ENCODE measurements around the gene TFCP2.

TFCP2 gene

DNA sequence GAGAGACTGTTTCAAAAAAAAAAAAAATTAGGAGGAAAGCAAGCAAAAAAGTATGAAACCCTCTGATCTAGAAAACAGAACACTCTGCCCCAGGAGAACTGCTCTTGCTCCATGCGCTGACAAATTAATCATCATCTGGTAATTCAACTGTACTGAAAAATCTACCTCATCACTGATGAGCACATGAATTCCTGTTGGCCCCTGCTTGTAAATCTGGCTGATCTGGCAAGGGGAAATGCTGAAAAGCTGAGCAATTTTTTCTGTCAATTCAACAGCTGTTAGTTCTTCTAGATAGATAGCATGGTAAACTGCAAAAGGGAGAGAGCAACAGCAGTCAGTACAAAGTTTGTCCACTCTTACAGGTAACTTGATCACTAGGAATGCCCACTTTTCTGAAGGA, 74.3 kb downstream of the TFCP2 start:
- no peak overlapping the region for H3K27ac ChIP-seq (ENCODE audit: low read depth, low read length)
- no peaks in the 10 kb centered on the region for H4K20me1 ChIP-seq (ENCODE audit: low read depth, low read length)
- no peak overlapping the region for H2AFZ ChIP-seq (ENCODE audit: low read depth, low read length, severe bottlenecking)
- no peaks in the 10 kb centered on the region for H3K27me3 ChIP-seq (ENCODE audit: low read length)
- peaks cover 18% of the 10 kb centered on the region; the same call in 1 of the 2 replicates for H3K36me3 ChIP-seq (ENCODE audit: low read length)
- no peak for TF ChIP-seq EZH2phosphoT487 (conservative IDR thresholded peaks at IDR 0.05; ENCODE audit: low read length)
- TF ChIP-seq, protein P1, sequence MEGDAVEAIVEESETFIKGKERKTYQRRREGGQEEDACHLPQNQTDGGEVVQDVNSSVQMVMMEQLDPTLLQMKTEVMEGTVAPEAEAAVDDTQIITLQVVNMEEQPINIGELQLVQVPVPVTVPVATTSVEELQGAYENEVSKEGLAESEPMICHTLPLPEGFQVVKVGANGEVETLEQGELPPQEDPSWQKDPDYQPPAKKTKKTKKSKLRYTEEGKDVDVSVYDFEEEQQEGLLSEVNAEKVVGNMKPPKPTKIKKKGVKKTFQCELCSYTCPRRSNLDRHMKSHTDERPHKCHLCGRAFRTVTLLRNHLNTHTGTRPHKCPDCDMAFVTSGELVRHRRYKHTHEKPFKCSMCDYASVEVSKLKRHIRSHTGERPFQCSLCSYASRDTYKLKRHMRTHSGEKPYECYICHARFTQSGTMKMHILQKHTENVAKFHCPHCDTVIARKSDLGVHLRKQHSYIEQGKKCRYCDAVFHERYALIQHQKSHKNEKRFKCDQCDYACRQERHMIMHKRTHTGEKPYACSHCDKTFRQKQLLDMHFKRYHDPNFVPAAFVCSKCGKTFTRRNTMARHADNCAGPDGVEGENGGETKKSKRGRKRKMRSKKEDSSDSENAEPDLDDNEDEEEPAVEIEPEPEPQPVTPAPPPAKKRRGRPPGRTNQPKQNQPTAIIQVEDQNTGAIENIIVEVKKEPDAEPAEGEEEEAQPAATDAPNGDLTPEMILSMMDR (IDR thresholded peaks at IDR 0.05; ENCODE audit: insufficient read depth, low read length, poor library complexity, severe bottlenecking): no peak
- H3K4me3 ChIP-seq (ENCODE audit: insufficient read depth, low read length, poor library complexity, severe bottlenecking): no peak overlapping the region
- no peak overlapping the region for H3K9ac ChIP-seq (ENCODE audit: low read length)
- H3K9me3 ChIP-seq (ENCODE audit: insufficient read depth, low read length): no peaks in the 10 kb centered on the region
- H3K4me2 ChIP-seq (ENCODE audit: low read depth, low read length, poor library complexity, severe bottlenecking): no peak overlapping the region
- H3K79me2 ChIP-seq (ENCODE audit: insufficient read depth, low read length): no peaks in the 10 kb centered on the region
- H3F3A ChIP-seq (ENCODE audit: insufficient read depth): no peaks in the 10 kb centered on the region
- H3K9me2 ChIP-seq (replicated peaks; ENCODE audit: insufficient read depth, low read length): no peaks in the 10 kb centered on the region

DNA sequence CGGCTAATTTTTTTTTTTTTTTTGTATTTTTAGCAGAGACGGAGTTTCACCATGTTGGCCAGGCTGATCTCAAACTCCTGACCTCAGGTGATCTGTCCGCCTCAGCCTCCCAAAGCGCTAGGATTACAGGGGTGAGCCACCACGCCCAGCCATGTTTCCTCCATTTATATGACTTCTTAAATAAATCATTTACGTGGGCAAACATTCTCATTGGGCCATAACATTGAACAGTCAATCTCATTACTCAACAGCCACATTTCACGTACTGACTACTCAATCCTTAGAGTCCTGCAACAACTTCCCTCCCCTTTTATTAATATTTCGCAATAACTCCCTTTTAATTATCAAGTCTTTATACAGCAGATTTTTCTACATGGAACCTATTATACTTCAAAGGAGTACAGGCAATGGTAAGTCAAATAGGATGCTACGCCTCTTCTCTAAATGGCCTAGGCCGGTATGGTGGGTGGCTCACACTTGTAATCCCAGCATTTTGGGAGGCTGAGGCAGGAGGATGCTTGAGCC, 82.2 kb downstream of the TFCP2 start:
- no peak overlapping the region for H3K4me2 ChIP-seq (ENCODE audit: low read depth, low read length, poor library complexity, severe bottlenecking)
- H3K79me2 ChIP-seq (ENCODE audit: insufficient read depth, low read length): no peaks in the 10 kb centered on the region
- no peak overlapping the region for H3K27ac ChIP-seq (ENCODE audit: low read depth, low read length)
- no peak overlapping the region for H3K4me3 ChIP-seq (ENCODE audit: insufficient read depth, low read length, poor library complexity, severe bottlenecking)
- no peaks in the 10 kb centered on the region for H3K9me2 ChIP-seq (replicated peaks; ENCODE audit: insufficient read depth, low read length)
- TF ChIP-seq, protein P1 (IDR thresholded peaks at IDR 0.05; ENCODE audit: insufficient read depth, low read length, poor library complexity, severe bottlenecking): no peak
- no peak for TF ChIP-seq EZH2phosphoT487 (conservative IDR thresholded peaks at IDR 0.05; ENCODE audit: low read length)
- no peaks in the 10 kb centered on the region for H4K20me1 ChIP-seq (ENCODE audit: low read depth, low read length)
- no peaks in the 10 kb centered on the region for H3K27me3 ChIP-seq (ENCODE audit: low read length)
- H3K9me3 ChIP-seq (ENCODE audit: insufficient read depth, low read length): no peaks in the 10 kb centered on the region
- H3K9ac ChIP-seq (ENCODE audit: low read length): no peak overlapping the region
- 0 out of 2 replicates have a peak, but pooled peaks cover 4% of the 10 kb centered on the region for H3F3A ChIP-seq (ENCODE audit: insufficient read depth)
- H3K36me3 ChIP-seq (ENCODE audit: low read length): peaks cover 6% of the 10 kb centered on the region; the same call in 1 of the 2 replicates
- no peak overlapping the region for H2AFZ ChIP-seq (ENCODE audit: low read depth, low read length, severe bottlenecking)

DNA sequence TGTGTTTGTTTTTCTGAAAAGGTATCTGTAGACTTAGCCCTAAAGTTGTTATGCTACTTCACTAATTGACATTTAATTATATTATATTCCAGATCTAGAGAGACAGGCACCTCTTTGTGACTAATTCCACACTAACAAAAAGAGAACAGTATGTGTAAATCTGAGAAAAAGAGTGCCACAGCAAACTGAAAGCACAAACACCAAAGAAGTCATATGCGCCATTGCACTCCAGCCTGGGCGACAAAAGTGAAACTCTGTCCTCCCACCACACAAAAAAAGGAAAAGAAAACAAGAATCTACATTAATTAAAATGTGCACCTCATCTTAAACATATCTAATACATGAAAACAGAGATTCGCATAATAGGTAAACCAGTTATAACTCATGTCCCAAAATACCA, 85.1 kb downstream of the TFCP2 start:
- Histone ChIP-seq H4K20me1 (ENCODE audit: low read depth, low read length) (no peaks in the 10 kb centered on the region), H3K4me2 (ENCODE audit: low read depth, low read length, poor library complexity, severe bottlenecking) (no peak overlapping the region), H2AFZ (ENCODE audit: low read depth, low read length, severe bottlenecking) (no peak overlapping the region)

DNA sequence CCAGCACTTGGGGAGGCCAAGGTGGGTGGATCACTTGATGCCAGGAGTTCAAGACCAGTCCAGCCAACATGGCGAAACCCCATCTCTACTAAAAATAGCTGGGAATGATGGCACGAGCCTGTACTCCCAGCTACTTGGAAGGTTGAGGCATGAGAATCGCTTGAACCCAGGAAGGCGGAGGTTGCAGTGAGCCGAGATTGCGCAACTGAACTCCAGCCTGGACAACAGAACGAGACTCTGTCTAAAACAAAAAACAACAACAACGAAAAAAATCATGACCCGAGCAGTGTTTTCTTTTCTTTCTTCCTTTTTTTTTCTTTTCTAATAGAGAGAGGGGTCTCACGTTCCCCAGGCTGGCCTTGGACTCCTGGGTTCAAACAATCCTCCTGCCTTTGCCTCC, 86.0 kb downstream of the TFCP2 start:
- H2AFZ ChIP-seq (ENCODE audit: low read depth, low read length, severe bottlenecking): no peak overlapping the region
- H3K9me2 ChIP-seq (replicated peaks; ENCODE audit: insufficient read depth, low read length): no peaks in the 10 kb centered on the region
- H3K36me3 ChIP-seq (ENCODE audit: low read length): no peaks in the 10 kb centered on the region
- 0 out of 2 replicates have a peak, but pooled peaks cover 8% of the 10 kb centered on the region for H3F3A ChIP-seq (ENCODE audit: insufficient read depth)
- no peak overlapping the region for H3K9ac ChIP-seq (ENCODE audit: low read length)
- H3K4me3 ChIP-seq (ENCODE audit: insufficient read depth, low read length, poor library complexity, severe bottlenecking): no peak overlapping the region
- H3K4me2 ChIP-seq (ENCODE audit: low read depth, low read length, poor library complexity, severe bottlenecking): no peak overlapping the region
- H3K27me3 ChIP-seq (ENCODE audit: low read length): no peaks in the 10 kb centered on the region
- H3K9me3 ChIP-seq (ENCODE audit: insufficient read depth, low read length): no peaks in the 10 kb centered on the region
- no peaks in the 10 kb centered on the region for H4K20me1 ChIP-seq (ENCODE audit: low read depth, low read length)
- TF ChIP-seq, protein P1 (IDR thresholded peaks at IDR 0.05; ENCODE audit: insufficient read depth, low read length, poor library complexity, severe bottlenecking): no peak
- no peak for TF ChIP-seq EZH2phosphoT487 (conservative IDR thresholded peaks at IDR 0.05; ENCODE audit: low read length)
- H3K27ac ChIP-seq (ENCODE audit: low read depth, low read length): no peak overlapping the region
- H3K79me2 ChIP-seq (ENCODE audit: insufficient read depth, low read length): no peaks in the 10 kb centered on the region

More for the DNA sequence above, 85.1 kb downstream of the TFCP2 start:
- no peaks in the 10 kb centered on the region for H3K9me3 ChIP-seq (ENCODE audit: insufficient read depth, low read length)
- H3K27me3 ChIP-seq (ENCODE audit: low read length): no peaks in the 10 kb centered on the region
- no peaks in the 10 kb centered on the region for H3K9me2 ChIP-seq (replicated peaks; ENCODE audit: insufficient read depth, low read length)
- H3K4me3 ChIP-seq (ENCODE audit: insufficient read depth, low read length, poor library complexity, severe bottlenecking): no peak overlapping the region
- H3K36me3 ChIP-seq (ENCODE audit: low read length): no peaks in the 10 kb centered on the region
- H3K9ac ChIP-seq (ENCODE audit: low read length): no peak overlapping the region
- no peaks in the 10 kb centered on the region for H3K79me2 ChIP-seq (ENCODE audit: insufficient read depth, low read length)
- H3K27ac ChIP-seq (ENCODE audit: low read depth, low read length): no peak overlapping the region
- TF ChIP-seq EZH2phosphoT487 (conservative IDR thresholded peaks at IDR 0.05; ENCODE audit: low read length): no peak
- H3F3A ChIP-seq (ENCODE audit: insufficient read depth): 0 out of 2 replicates have a peak, but pooled peaks cover 8% of the 10 kb centered on the region

Measured in SU-DHL-6 (cell line).